IPS-NIHi11 (cell line): ENCODE measurements around the gene IQSEC2.

ENCODE experiments used
- DNase-seq: peaks from one replicate; pipeline ENCODE4 v3.0.0; 2012; ENCODE audit warnings: mixed read lengths, low spot score

The IQSEC2 gene

GRCh38 chrX:53268173-53268572 lies 13.2 kb downstream of the IQSEC2 start:
- no peak for DNase-seq

DNA sequence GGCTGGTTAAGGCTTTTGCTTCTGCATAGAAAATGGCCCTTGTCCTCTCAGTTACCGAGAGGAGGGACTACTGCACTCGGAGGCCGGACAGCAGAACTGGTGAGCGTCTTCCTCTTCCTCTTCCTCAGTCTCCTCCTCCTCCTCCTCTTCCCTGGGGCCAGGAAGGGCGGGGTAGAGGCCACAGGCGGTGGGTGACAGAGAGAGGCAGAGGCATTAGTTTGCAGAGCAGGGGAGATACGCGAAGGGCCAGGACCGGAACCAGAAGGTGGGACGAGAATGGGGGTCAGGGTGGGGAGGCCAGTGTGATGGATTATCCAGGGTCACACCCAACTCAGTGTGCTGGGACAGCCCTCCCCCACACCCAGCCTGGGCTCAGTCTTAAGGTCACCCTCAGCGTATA lies 14.5 kb downstream of the IQSEC2 start:
- no peak for DNase-seq

DNA sequence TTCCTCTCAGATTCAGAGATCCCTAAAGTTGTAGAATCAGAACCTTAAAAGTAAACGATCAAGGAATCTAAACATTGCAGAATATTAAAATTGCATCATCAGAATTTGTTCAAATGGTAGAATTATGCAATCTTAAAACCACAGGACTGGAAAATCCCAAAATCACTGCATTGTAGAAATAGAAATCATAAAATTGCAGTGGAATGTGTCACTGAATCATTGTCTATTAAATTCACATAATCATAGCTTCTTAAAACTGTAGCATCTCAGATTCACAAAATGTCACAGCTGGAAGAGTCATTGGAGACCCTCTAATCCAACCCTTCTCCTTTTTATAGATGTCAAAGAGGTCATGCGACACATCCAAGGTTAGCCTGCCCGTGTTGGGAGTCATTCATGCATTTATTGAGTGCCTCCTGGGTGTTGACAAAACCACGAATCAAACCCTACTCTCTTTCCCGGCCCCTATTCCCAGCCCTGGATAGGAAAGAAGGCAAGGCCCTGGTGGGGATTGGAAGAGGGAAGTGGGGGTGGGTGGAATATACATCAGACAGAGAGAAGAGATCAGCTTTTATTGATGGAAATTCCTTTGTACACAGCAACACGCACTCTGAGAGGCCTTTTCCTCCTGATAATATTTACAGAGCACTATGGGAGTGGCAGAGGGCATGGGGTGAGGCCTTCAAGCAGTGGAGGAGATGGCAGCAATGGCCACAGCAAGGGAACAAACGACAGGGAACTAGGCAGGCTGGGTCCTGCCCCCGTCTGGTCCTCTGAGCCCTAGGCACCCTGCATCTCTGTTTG lies 15.4 kb downstream of the IQSEC2 start:
- no peak for DNase-seq

GRCh38 chrX:53263597-53264094 lies 17.7 kb downstream of the IQSEC2 start:
- no peak for DNase-seq

GRCh38 chrX:53262918-53263394 lies 18.4 kb downstream of the IQSEC2 start:
- no peak for DNase-seq

DNA sequence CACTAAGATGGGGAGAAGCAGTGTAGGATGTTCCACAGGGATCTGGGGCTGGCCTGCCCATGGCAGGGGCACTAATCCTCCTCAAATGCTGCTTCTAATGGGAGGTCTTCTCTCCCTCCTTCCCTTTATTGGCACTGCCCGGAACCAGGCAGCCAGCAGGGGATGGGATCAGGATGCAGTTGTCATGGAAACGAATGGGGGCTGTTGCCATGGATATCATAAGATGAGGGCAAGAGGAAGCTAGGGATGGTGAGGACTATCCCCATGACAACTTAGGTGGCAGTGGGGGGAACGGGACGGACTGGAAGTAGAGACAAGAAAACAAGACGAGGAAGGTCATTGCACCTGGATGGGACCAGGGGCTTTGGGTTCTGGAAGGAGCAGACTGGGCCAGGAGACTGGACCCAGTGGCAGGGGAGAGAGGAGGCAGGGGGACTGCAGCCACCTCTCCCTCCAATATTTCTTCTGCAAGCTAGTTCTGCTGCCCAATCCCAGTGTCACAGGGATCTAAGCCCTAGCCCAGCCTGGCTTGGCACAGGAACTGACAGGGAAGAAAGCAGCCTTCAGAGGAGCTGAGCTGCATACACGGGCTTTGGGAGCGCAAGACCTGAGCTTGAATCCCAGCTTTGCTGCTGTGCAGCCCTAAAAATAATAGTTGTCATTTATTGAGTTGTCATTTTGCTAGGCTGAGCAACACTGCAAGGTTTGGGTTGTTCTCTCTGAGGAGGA lies 19.0 kb downstream of the IQSEC2 start:
- DNase-seq, result no peak

DNA sequence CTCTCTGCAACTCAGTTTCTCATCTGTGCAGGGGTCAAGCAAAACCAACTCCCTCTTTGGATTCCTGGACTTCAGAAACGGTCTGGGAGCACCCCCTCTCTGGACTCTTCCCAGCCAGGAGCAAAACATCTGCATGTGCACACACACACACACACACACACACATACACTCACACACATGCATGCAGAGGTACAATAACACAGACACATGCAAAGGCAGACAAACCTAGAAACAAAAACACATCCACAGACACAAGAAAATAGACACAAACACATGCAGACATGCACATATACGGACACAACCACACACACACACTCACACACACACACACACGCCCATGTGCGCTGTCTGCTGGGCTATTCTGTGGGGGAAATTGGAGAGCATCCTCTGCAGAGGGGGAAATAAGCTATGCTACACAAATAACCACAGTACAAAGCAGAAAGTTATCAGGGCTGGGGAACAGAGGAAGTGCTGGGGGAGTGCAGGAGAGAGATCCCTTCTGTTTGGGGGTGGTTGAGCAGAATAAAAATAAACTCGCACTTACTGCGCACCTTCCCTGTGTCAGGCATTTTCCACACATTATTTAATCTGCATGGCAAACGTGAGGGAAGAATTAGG lies 19.9 kb downstream of the IQSEC2 start:
- DNase-seq, result no peak

DNA sequence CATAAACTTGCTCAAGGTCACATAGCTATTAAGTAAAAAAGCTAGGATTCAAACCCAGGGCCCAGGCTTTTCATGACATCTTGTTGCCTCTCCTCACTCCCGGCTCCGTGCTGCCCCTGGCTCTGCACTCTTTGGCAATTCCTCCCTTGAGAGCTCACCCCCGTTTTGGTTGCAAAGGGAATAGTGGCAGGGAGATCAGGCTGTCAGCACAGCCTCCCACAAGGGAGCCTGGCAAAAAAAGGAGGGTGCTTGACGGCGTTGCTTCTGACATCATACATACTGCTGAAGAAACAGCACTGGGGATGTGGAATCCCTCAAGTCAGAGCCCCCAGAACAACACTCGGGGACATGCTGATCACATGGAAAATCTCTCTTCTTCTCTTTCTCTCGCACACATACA lies 20.5 kb downstream of the IQSEC2 start:
- DNase-seq, result no peak

DNA sequence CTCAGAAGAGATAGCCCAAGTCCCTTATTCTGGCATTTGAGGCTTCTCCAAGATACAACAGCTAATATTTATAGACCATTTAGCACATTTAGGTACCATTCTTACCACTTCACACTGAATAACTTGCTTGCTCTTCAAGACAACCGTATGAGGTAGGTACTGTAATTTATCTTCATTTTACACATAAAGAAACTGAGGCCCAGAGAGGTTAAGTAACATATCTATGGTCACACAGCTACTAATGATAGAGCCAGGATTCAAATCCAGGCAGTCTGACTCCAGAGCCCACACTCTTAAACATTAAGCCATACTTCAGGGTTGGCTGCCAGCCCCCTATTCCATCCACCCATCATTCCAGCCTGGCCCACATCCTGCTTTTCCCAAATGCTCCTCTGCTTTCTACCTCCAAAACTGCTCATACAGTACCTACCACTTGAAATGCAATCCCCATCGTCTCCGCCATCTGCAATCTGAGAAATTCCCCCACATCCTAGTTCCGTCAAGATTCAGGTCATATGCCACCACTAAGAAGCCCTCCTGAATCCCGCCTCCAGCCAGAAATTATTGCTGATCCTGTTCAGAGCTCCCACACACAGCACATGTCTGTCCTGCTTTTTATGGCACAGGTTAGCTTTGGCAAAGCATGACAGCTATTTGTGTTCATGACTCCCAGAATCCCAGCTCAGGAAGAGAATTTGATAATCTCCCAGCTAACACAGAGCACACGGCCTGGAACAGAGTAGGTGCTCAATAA lies 23.5 kb downstream of the IQSEC2 start:
- no peak for DNase-seq

- DNase-seq, result no peak
Observed at GRCh38 chrX:53257166-53257565, 24.2 kb downstream of the IQSEC2 start.

DNA sequence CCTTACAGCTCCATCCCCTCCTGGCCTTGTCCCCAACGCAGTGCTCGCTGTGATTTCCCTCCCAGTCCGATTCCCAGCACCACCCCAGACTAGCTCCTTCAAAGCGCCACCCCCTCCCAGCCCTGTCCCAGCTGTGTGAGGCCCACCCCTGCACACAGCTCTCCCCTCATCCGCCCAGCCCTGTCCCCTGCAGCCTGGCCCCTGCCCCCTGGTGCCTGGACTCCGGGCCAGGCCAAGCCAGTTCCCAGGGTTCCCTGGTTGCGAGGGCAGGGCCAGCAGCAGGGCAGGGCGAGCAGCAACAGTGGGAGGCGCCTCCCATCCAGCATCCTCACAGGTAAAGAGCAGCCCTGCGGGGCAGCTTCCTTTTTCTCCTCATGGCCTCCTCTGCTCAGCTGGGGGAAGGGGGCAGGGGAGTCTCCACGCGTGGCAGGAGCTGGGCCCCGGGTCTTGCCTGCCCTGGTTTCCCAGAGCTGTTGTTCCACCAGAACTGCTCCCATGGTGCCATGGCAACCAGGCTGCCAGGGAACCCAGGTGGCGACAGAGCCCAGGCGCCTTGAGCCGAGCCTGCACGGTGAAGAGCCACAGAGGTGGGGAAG lies 24.8 kb downstream of the IQSEC2 start:
- DNase-seq, result peak; percentile 53

- DNase-seq, result no peak
Observed at GRCh38 chrX:53255738-53256191, 25.6 kb downstream of the IQSEC2 start.

- no peak for DNase-seq
Observed at GRCh38 chrX:53254570-53255461, 26.6 kb downstream of the IQSEC2 start.

DNA sequence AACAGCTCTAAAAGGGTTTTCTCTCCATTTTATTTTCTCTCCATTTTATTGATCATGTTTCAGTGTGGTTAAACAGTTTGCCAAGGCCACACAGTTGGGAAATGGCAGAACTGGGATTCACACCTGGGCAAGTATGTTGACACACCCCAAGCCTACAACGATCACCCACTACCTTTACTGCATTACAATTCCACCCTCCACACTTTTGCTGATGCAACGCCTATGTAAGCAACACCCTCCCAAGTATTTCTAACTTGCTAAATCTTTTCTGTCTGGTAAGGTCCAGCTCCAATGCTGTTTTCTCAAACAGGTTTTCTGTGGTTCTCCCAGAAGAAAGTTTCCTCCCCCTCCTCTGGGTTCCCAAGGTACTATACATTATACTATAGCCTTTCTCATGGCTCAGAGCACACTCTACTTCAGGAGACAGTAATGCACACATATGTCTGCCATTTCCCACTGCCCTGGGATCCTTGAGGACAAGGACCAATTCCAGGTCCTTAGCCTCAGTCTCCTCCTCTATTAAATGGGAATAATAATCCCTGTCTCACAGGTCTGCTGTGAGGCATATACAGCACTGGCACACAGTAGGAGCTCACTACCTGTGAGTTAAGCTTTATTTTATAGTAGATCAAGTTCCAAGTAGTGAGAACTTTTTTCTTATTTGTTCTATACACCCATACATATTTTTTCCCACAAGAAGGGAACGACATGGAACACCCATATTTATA lies 27.9 kb downstream of the IQSEC2 start:
- DNase-seq, result no peak

DNA sequence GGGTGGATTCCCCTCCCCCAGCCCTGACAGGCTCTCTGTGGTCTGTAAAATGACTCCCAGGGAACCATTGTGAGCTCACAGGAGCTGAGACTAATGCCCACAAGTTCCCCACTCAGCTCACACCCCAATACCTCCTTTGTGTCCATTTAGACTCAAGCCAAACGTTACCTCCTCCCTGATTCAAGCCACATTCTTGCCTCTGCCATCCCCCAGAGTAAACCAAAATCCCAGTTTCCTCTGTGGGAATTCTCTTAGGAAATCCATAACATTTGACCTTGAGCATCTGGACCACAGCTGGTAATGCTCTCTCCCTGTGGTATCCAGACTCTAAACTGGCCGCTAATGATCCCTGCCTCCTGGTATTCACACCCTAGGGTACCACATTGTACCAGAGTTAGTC lies 30.1 kb downstream of the IQSEC2 start:
- no peak for DNase-seq

DNA sequence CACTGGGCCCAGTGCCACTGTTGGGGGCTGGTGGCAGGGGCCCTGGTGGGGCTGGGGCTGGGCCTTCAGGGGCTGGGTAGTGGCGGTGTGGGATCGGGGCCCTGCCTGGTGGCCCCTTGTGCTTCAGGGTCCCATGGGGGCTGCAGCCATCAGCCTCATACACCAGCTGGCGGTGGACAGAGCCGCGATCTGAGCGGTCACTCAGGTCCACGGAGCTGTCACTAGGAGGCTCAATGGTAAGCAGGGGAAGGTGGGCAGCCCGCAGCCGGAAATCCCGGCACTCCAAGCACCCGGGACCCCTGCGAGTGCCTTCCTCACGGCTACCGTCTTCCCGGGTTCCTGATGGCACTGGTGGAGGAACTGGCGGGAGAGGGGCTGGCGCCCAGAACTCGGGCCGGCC lies 30.8 kb downstream of the IQSEC2 start:
- DNase-seq, result no peak

DNA sequence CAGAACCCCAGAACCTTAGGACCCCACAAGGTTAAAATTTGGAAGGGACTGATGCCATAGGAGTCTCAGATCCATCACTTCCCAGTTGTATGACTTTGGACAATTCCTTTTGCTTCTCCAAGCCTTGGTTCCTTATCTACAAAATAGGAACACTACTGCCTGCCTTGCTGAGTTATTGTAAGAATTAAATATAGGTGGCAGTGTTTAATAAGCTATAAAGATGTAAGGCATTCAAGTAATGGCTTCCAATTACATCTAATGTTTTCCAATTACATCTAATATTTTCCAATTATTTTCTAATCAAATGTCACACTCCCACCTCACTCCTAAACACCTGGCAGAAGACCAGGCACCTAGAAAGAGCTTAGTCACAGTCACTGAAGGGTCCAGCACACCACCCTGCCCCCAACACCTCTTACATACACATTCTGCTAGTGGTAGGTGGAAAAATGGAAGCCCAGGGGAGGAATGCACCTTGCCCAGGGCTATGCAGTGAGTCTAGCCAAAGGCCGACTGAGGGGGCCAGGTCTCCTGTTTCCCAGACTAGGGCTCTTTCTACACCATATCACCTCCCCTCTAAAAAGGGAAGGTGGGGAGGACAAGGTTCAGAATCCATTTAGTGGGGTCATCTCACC lies 31.9 kb downstream of the IQSEC2 start:
- no peak for DNase-seq

DNA sequence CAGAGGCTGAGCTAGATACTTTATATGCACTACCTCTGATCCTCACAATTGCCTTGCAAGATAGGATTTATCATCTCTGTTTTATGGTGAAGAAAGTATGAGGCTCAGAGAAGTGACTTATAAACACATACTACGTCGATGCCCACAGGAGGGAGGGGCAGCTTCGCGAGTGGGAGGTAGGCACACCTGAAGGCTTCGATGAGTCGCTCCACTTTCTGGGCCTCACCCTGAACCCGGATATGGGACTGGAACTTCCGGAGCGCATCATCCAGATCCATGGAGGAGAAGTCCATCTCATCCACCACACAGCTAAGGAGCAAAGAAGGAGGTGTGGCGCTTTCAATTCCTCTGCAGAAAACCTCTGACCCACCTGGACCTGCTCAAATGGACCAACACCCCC lies 33.5 kb downstream of the IQSEC2 start:
- DNase-seq, result no peak

GRCh38 chrX:53246231-53246630 lies 35.2 kb downstream of the IQSEC2 start:
- no peak for DNase-seq
